ENCODE data around the gene RTF2. TPM values are rescaled to one million over a fixed set of nuclear protein-coding genes. Genes with fewer than 3 reads are reported as not detected.

Gene RTF2
- total RNA-seq, 1 donor from 2014 or later = 81.4 TPM

GRCh38 chr20:56420940-56421688 is 47.3 kb upstream of the RTF2 start:
- Mint-ChIP-seq H3K27me3 (ENCODE audit: low read depth, unreplicated experiment) (peaks cover 2% of the 10 kb centered on the region), H3K27ac (ENCODE audit: unreplicated experiment) (peak overlapping the region; percentile 30)

GRCh38 chr20:56422076-56422823 is 46.2 kb upstream of the RTF2 start:
- H3K36me3 Mint-ChIP-seq (ENCODE audit: low read depth, unreplicated experiment) = peaks cover 1% of the 10 kb centered on the region
- peak overlapping the region; percentile 6 for H3K4me3 ChIP-seq (ENCODE audit: insufficient read depth, low read depth, low read length)
- H3K79me2 ChIP-seq (ENCODE audit: insufficient read depth, low read length) = peaks cover 5% of the 10 kb centered on the region
- H2AFZ ChIP-seq (ENCODE audit: low read depth, low read length) = peak overlapping the region; percentile 53
- peak overlapping the region; percentile 46 for H3K9ac ChIP-seq (ENCODE audit: low read length)
- no peaks in the 10 kb centered on the region for H4K20me1 ChIP-seq (ENCODE audit: insufficient read depth, low read length)
- H3K27me3 Mint-ChIP-seq (ENCODE audit: low read depth, unreplicated experiment) = peaks cover 2% of the 10 kb centered on the region
- no peaks in the 10 kb centered on the region for H3K9me3 Mint-ChIP-seq (ENCODE audit: unreplicated experiment)
- H3K4me2 ChIP-seq (ENCODE audit: low read length) = peak overlapping the region; percentile 71
- TF ChIP-seq CTCF (IDR thresholded peaks at IDR 0.05; ENCODE audit: insufficient read depth, low read depth, low read length) (no peak), EZH2 (IDR thresholded peaks at IDR 0.05; ENCODE audit: insufficient read depth, low read length) (no peak)
- H3K27ac ChIP-seq (ENCODE audit: low read depth, low read length) = peak overlapping the region; percentile 81
- FAIRE-seq (peak; percentile 83), DNase-seq (ENCODE audit: low read depth) (peak; percentile 85)
- H3K27me3 ChIP-seq (ENCODE audit: insufficient read depth, low read length) = no peaks in the 10 kb centered on the region
- peak overlapping the region; percentile 77 for H3K27ac Mint-ChIP-seq (ENCODE audit: unreplicated experiment)
- H3K9me3 ChIP-seq (ENCODE audit: insufficient read depth, low read depth, low read length) = no peaks in the 10 kb centered on the region
- H3K4me3 Mint-ChIP-seq (ENCODE audit: unreplicated experiment) = peak overlapping the region; percentile 65
- peaks cover 49% of the 10 kb centered on the region for H3K4me1 Mint-ChIP-seq (ENCODE audit: low read depth, unreplicated experiment)
- peaks cover 53% of the 10 kb centered on the region for H3K4me1 ChIP-seq (ENCODE audit: insufficient read depth, low read length)
- H3K36me3 ChIP-seq (ENCODE audit: insufficient read depth, low read length) = no peaks in the 10 kb centered on the region

More at GRCh38 chr20:56420940-56421688, 47.3 kb upstream of the RTF2 start:
- Mint-ChIP-seq H3K4me3 (ENCODE audit: unreplicated experiment) (peak overlapping the region; percentile 40), H3K9me3 (ENCODE audit: unreplicated experiment) (no peaks in the 10 kb centered on the region), H3K36me3 (ENCODE audit: low read depth, unreplicated experiment) (peaks cover 2% of the 10 kb centered on the region), H3K4me1 (ENCODE audit: low read depth, unreplicated experiment) (peaks cover 49% of the 10 kb centered on the region)
- no peak overlapping the region for H3K27ac ChIP-seq (ENCODE audit: low read depth, low read length)
- no peaks in the 10 kb centered on the region for H4K20me1 ChIP-seq (ENCODE audit: insufficient read depth, low read length)
- no peaks in the 10 kb centered on the region for H3K27me3 ChIP-seq (ENCODE audit: insufficient read depth, low read length)
- peaks cover 7% of the 10 kb centered on the region for H3K79me2 ChIP-seq (ENCODE audit: insufficient read depth, low read length)
- H2AFZ ChIP-seq (ENCODE audit: low read depth, low read length) = no peak overlapping the region
- DNase-seq (ENCODE audit: low read depth) (no peak), FAIRE-seq (no peak)
- H3K4me1 ChIP-seq (ENCODE audit: insufficient read depth, low read length) = peaks cover 53% of the 10 kb centered on the region
- H3K36me3 ChIP-seq (ENCODE audit: insufficient read depth, low read length) = no peaks in the 10 kb centered on the region
- H3K9ac ChIP-seq (ENCODE audit: low read length) = no peak overlapping the region
- H3K4me3 ChIP-seq (ENCODE audit: insufficient read depth, low read depth, low read length) = no peak overlapping the region
- H3K4me2 ChIP-seq (ENCODE audit: low read length) = no peak overlapping the region
- H3K9me3 ChIP-seq (ENCODE audit: insufficient read depth, low read depth, low read length) = no peaks in the 10 kb centered on the region
- TF ChIP-seq CTCF (IDR thresholded peaks at IDR 0.05; ENCODE audit: insufficient read depth, low read depth, low read length) = no peak
- TF ChIP-seq EZH2 (IDR thresholded peaks at IDR 0.05; ENCODE audit: insufficient read depth, low read length) = no peak
